H7 (cell line): ENCODE measurements around the gene PTBP2. TPM values are rescaled to one million over a fixed set of nuclear protein-coding genes. Genes with fewer than 3 reads are reported as not detected.
"Not testable (repeated sequence)": the region's sequence is repeated elsewhere in the genome, so short reads cannot be mapped to it uniquely, and the experiment has no call there.

Experiments used
- DNase-seq: peaks from one replicate; pipeline ENCODE4 v3.0.0; 2012
- H3K27me3 ChIP-seq: 2 replicates; pipeline ENCODE4 v1.6.0; 2011; ENCODE audit warnings: mild to moderate bottlenecking, low read length; ENCODE audit not compliant: control insufficient read depth, insufficient read depth
- H3K36me3 ChIP-seq: replicated peaks from 2 replicates; pipeline ENCODE4 v1.5.1; 2011; ENCODE audit warnings: low read length; ENCODE audit not compliant: control insufficient read depth, insufficient read depth
- H3K4me3 ChIP-seq: 2 replicates; pipeline ENCODE4 v1.5.1; 2011; ENCODE audit warnings: low read depth, mild to moderate bottlenecking, control low read depth, low read length, moderate library complexity; ENCODE audit not compliant: insufficient read depth
- total RNA-seq: library from RNA; depleted of rRNA; stranded (reverse); fragments of >200 nt; shearing (Covaris generic); gene quantifications from 2 replicates; pipeline ENCODE4 v1.2.3, GENCODE V29; 2014

The PTBP2 gene
- total RNA-seq, 1 experiment from 2014 or later, result 88.5 TPM

DNA sequence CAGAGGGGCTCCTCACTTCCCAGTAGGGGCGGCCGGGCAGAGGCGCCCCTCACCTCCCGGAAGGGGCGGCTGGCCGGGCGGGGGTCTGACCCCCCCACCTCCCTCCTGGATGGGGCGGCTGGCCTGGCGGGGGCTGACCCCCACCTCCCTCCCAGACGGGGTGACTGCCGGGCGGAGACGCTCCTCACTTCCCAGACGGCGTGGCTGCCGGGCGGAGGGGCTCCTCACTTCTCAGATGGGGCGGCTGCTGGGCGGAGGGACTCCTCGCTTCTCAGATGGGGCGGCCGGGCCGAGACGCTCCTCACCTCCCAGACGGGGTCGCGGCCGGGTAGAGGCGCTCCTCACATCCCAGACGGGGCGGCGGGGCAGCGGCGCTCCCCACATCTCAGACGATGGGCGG is 41.0 kb downstream of the PTBP2 start:
- not testable (repeated sequence) for H3K36me3 ChIP-seq, DNase-seq, H3K27me3 ChIP-seq, H3K4me3 ChIP-seq

DNA sequence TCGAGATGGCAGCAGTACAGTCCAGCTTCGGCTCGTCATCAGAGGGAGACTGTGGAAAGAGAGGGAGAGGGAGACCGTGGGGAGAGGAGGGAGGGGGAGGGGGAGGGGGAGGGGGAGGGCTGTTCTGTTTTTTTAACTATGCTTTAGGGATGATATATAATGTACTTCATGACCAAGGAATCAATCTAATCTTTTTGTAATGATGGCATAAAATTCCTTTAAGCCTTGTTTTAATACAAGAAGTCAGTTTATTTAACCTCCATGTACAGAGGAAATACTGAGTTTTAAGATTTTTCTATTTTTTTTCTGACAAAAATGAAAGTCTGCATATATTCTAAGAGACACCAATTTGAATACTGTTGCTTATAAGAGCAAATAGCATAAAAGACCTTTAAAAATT is 41.9 kb downstream of the PTBP2 start:
- H3K27me3 ChIP-seq, result no peaks in the 10 kb centered on the region
- H3K36me3 ChIP-seq, result peaks cover 1% of the 10 kb centered on the region; the same call in 1 of the 2 replicates
- no peak overlapping the region for H3K4me3 ChIP-seq
- DNase-seq, result no peak

DNA sequence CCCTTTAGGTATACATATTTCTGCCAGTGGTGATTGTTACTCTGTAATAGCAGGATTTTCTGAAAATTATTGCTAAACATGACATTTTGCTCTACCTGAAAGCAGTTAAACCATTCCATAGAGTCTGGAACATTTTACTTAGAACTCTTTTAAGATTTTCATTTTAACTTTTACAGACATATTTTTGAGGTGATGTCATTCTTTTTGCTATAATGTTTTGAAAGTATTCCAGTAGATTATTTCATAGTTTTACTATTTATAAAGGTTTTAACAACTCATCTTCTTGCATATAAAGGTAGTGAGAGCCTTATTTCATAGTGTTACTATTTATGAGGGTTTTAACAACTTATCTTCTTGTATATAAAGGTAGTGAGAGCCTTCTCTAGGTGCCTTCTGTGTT is 42.9 kb downstream of the PTBP2 start:
- DNase-seq, result no peak
- H3K27me3 ChIP-seq, result no peaks in the 10 kb centered on the region
- peaks cover 1% of the 10 kb centered on the region; the same call in 1 of the 2 replicates for H3K36me3 ChIP-seq
- no peak overlapping the region for H3K4me3 ChIP-seq

DNA sequence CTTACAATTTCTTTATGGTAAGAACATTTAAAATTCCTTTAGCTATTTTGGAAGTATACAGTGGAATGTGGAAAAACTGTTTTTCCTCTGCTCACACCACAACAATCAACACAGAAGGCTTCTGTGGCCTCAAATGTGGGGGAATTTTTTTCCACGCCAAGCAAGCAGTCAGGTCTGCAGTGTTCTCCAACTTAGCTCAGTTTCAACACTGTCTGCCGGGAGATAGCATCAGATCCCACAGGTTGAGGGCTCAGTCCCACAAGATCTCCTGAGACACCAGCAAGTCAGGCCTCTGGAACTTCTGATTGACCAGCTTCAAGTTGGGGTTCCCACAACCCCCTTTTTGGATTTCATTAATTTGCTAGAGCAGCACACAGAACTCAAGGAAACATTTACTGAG is 50.3 kb downstream of the PTBP2 start:
- Histone ChIP-seq H3K27me3 (no peaks in the 10 kb centered on the region), H3K36me3 (peaks cover 5% of the 10 kb centered on the region), H3K4me3 (no peak overlapping the region)
- DNase-seq, result no peak

DNA sequence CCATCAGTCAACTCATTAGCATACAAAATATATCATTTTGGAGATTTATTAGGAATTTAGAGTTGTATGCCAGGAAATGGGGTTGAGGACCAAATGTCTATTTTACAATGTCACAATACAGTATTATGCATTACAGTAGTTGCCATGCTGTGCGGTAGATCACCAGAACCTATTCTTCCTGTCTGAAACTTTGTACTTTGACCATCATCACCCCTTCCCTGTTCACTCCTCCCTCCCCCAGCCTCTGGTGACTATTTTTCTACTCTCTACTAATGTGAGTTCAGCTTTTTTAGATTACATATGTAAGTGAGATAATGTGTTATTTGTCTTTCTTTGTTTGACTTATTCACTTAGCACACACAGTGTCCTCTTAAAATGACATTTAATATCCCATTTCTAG is 50.8 kb downstream of the PTBP2 start:
- no peak overlapping the region for H3K4me3 ChIP-seq
- no peak for DNase-seq
- peaks cover 5% of the 10 kb centered on the region for H3K36me3 ChIP-seq
- H3K27me3 ChIP-seq, result no peaks in the 10 kb centered on the region

DNA sequence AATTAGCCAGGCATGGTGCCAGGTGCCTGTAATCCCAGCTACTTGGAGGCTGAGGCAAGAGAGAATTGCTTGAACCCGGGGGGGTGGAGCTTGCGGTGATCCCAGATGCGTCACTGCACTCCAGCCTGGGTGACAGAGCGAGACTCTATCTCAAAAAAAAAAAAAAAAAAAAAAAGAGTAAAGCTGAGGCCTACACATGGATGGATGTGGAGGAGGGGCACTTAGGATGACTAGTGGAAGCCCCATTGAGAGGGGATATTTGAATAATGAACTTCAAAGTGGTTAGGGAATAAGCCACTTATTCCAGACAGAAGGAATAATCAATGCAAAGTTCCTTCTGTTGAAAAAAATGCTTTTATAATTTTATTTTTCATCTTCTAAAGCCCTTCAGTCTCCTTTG is 51.4 kb downstream of the PTBP2 start:
- Histone ChIP-seq H3K36me3 (peaks cover 5% of the 10 kb centered on the region), H3K27me3 (no peaks in the 10 kb centered on the region), H3K4me3 (no peak overlapping the region)
- no peak for DNase-seq

DNA sequence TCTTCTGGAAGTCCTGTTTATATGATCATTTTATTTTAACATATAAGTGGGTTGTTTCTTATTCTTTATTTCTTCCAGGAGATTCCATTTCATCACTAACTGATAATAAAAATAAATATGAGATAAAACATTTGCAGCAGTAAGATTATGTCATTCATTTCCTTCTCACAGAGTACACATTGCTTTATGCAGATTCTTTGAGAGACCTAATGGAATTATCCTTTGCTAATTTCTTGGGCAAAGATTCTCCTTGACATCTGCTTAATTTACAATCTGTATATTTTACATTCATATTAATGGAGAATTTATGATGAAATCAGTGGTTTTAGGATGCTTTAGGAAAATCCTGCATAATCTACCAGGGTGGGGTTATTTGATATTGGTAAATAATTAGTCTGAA is 60.6 kb downstream of the PTBP2 start:
- no peak for DNase-seq
- peaks cover 21% of the 10 kb centered on the region for H3K36me3 ChIP-seq
- H3K27me3 ChIP-seq, result no peaks in the 10 kb centered on the region
- no peak overlapping the region for H3K4me3 ChIP-seq

DNA sequence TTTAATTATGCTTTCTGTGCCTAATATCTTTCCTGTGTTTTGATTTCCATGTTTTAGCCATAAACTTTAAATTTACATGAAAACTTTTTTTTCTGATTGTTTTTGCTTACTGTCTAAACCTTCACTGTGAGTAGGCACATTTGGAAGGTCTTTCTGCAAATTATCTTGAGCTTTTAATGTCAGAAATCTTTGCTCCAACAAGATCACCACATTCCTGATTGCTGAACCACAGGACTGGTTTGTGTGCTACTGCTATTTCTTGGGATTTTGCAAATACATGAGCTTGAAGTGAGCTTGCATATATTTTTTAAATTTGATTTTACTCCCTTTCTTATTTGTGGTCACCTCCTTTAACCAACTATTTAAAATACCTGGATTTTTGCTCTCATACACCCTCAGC is 61.3 kb downstream of the PTBP2 start:
- Histone ChIP-seq H3K36me3 (peaks cover 21% of the 10 kb centered on the region), H3K4me3 (no peak overlapping the region), H3K27me3 (no peaks in the 10 kb centered on the region)
- DNase-seq, result no peak

DNA sequence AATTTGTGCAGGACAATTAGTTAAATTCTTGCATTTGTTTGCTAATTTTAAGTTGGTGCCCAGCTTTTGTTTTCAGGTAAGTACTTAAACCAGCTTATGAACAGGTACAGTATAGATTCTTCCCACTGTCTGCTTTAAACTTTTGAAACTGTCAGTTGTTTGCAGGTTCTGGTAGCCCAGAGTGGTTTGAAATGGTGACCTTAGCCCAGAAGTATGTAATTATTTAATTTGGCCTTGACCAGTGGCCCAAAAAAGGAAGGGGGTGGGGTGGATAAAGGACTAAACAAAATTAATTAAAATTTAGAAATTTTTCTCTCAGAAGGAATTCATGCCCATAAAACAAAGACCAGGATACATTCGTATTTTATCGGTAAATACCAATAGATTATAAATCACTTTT is 69.0 kb downstream of the PTBP2 start:
- no peak overlapping the region for H3K4me3 ChIP-seq
- DNase-seq, result no peak
- no peaks in the 10 kb centered on the region for H3K27me3 ChIP-seq
- H3K36me3 ChIP-seq, result peaks cover 2% of the 10 kb centered on the region

DNA sequence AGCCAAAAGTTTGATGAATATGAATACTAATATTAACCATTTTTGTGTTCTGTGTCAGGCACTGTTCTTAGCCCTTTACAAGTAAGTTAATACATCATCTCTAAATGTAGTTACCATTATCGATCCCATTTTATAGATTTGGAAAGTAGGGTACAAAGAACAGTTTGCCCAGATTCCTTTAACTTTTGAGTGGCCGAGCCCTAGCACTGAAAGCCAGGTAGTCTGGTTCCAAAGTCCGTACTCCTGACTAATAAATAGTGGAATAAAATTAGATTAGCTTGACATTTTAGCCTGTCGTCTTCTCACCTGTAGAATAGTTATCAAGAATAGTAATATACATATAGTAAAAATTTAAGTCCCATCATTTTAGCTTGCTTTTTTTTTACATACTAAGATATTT is 70.6 kb downstream of the PTBP2 start:
- Histone ChIP-seq H3K4me3 (no peak overlapping the region), H3K36me3 (peaks cover under 1% of the 10 kb centered on the region), H3K27me3 (no peaks in the 10 kb centered on the region)
- no peak for DNase-seq

DNA sequence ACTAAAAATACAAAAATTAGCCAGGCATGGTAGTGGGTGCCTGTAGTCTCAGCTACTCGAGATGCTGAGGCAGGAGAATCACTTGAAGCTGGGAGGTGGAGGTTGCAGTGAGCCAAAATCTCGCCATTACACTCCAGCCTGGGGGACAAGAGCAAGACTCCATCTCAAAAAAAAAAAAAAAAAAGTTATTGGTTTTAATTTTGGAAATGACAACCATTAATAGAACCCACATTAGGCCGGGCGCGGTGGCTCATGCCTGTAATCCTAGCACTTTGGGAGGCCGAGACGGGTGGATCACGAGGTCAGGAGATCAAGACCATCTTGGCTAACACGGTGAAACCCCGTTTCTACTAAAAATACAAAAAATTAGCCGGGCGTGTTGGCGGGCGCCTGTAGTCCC is 80.1 kb downstream of the PTBP2 start:
- not testable (repeated sequence) for DNase-seq, H3K4me3 ChIP-seq, H3K36me3 ChIP-seq, H3K27me3 ChIP-seq

DNA sequence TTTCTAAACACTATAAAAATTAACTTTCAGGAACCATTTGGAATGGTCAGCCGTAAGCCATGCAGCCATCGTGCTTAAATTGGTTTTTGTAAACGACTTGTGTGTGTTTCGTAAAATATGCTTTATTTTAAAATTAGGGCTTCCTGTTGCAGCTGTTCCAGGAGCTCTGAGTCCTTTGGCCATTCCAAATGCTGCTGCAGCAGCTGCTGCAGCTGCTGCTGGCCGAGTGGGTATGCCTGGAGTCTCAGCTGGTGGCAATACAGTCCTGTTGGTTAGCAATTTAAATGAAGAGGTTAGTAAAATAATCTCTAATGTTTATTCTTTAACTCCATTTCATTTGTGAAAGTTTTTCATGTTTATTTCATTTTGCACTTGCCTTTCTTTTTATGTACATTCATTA is 83.1 kb downstream of the PTBP2 start:
- Histone ChIP-seq H3K4me3 (no peak overlapping the region), H3K27me3 (no peaks in the 10 kb centered on the region), H3K36me3 (peaks cover 2% of the 10 kb centered on the region)
- DNase-seq, result peak; percentile 6

DNA sequence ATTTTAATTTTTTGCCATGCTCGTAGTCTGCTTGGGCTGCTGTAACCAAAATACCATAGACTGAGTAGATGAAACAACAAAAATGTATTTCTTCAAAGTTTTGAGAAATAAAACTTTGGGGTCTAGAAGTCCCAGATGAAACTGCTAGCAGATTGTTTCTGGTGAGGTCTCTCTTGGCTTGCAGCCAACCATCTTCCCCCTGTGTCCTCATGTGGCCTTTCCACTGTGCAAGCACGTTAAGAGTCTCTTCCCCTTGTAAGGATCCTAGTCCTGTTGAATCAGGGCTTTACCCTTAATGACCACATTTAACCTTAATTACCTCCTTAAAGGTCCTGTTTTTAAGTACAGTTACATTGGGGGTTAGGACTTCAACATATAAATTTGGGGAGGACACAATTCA is 86.6 kb downstream of the PTBP2 start:
- DNase-seq, result no peak
- Histone ChIP-seq H3K36me3 (peaks cover 3% of the 10 kb centered on the region), H3K4me3 (no peak overlapping the region), H3K27me3 (no peaks in the 10 kb centered on the region)

DNA sequence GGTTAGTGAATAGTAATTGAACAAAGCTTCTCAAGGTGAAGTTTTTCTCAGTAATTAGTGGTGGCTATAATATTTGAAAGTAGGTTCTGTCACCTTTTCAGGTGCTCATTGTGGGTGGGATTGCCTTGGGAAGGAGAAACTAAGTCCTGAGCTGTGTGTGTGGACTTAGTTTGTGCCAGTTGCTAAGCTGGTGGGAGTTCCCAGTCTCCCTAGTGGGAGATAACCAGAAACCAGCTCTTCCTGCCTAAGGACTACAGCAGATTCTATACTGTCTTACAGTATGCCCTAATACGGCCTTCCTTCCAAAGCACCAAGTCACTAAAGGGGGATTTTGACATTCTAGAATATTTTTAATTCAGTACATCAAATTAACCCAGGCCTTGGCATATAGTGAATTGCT is 94.3 kb downstream of the PTBP2 start:
- DNase-seq, result no peak
- peaks cover 1% of the 10 kb centered on the region; the same call in 1 of the 2 replicates for H3K36me3 ChIP-seq

DNA sequence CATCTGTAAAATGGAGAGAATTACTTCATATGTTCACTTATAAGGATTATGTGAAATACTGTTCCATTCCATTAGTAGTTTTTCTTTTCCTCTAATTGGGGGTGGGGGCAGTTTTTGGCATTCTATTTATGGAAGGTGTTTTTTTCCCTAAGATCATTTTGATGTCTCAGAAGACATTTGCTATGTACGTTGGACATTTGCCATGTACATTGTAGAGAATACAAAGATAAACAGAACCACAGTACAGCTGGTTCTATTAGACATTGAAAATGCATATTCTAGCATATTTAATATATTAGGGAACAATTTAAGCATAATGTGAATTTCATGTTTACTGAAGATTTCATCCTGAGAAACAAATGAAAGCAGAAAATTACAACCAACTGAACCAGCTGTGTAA is 98.5 kb downstream of the PTBP2 start:
- H3K36me3 ChIP-seq, result no peaks in the 10 kb centered on the region; the same call in 1 of the 2 replicates

More for the DNA sequence above, 94.3 kb downstream of the PTBP2 start:
- Histone ChIP-seq H3K27me3 (no peaks in the 10 kb centered on the region), H3K4me3 (no peak overlapping the region)

DNA sequence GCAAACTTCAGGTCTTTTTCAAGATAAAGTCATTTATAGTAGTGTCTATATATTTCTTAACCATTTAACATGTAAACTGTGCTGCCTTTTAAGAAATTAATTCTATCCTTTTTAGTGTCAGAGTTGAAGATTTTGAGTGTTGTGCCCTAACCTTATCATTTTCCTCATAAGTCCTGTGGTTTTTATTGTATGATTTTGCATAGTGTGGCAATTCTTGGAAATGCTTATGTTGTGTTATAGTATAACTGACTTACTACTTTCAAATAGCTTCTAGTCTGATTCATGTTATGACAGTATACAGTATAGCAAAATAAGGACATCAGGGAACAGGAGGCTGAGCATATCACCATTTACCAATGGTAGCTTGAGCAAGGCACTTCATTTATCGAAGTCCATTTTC is 99.1 kb downstream of the PTBP2 start:
- no peak for DNase-seq
- Histone ChIP-seq H3K27me3 (no peaks in the 10 kb centered on the region), H3K36me3 (no peaks in the 10 kb centered on the region; the same call in 1 of the 2 replicates), H3K4me3 (no peak overlapping the region)

More for the DNA sequence above, 98.5 kb downstream of the PTBP2 start:
- Histone ChIP-seq H3K27me3 (no peaks in the 10 kb centered on the region), H3K4me3 (no peak overlapping the region)
- DNase-seq, result no peak
